C4-2B (cell line): ENCODE data around the gene MPP7.

ENCODE experiments used
- H3K27ac ChIP-seq: fragments of 450-650 bp; 2 replicates; pipeline ENCODE4 v1.5.1; 2017
- ZFX ChIP-seq: fragments of 450-650 bp; IDR thresholded peaks from 2 replicates; pipeline ENCODE4 v1.6.1; 2017
- TF ChIP-seq, protein P1 (sequence below): fragments of 450-650 bp; conservative IDR thresholded peaks from 2 replicates; pipeline ENCODE4 v1.5.1; 2017; ENCODE audit warnings: mild to moderate bottlenecking

MPP7 gene

DNA sequence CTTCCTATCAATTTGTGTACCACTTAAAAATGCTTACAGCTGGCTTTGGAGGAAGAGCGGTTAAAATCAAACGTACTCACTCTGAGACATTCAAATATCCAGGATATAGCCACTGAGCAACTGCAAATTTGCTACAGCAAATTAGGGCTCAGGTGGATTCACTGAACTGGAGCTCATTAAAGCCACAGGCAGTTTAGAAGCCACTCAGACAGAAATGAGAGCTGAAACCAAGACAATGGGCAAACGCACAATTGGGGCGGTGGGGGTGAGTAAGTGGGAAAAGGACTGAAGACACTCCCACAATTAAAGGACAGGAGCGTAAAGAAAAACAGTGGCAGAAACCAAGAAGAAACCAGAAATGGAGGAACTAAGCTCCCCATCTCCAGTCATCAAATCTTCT is 20.5 kb downstream of the MPP7 start:
- H3K27ac ChIP-seq, result no peak overlapping the region
- TF ChIP-seq, protein P1, sequence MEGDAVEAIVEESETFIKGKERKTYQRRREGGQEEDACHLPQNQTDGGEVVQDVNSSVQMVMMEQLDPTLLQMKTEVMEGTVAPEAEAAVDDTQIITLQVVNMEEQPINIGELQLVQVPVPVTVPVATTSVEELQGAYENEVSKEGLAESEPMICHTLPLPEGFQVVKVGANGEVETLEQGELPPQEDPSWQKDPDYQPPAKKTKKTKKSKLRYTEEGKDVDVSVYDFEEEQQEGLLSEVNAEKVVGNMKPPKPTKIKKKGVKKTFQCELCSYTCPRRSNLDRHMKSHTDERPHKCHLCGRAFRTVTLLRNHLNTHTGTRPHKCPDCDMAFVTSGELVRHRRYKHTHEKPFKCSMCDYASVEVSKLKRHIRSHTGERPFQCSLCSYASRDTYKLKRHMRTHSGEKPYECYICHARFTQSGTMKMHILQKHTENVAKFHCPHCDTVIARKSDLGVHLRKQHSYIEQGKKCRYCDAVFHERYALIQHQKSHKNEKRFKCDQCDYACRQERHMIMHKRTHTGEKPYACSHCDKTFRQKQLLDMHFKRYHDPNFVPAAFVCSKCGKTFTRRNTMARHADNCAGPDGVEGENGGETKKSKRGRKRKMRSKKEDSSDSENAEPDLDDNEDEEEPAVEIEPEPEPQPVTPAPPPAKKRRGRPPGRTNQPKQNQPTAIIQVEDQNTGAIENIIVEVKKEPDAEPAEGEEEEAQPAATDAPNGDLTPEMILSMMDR, result no peak
- no peak for TF ChIP-seq ZFX

DNA sequence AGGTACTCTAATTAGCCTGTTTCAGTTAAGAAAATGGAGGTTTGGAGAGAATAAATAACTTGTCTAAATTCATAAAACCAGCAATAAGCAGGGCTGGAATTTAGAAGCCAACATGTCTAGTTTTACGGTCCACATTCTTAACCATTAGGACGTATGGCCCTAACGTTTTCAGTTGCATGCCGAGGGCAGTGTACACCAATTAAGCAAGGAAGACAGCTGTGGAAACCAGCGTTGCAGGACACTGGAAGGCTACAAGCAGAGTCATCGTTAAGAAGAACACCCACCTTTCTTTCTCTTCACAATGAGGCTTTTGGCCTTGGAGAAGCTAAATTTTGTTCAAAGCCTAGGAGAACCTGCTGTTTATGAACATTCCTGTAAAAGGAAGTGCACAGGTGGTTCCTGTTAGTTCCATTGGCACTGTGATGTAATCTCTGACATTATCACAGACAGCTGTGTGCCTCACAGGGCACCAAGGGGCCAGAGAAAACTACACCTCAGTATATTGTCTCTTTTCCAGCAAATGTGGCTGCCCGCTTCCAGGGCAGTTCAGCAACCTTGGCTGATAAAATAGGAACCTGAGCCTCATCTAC is 21.0 kb downstream of the MPP7 start:
- H3K27ac ChIP-seq, result no peak overlapping the region
- no peak for TF ChIP-seq ZFX
- TF ChIP-seq, protein P1, result no peak

DNA sequence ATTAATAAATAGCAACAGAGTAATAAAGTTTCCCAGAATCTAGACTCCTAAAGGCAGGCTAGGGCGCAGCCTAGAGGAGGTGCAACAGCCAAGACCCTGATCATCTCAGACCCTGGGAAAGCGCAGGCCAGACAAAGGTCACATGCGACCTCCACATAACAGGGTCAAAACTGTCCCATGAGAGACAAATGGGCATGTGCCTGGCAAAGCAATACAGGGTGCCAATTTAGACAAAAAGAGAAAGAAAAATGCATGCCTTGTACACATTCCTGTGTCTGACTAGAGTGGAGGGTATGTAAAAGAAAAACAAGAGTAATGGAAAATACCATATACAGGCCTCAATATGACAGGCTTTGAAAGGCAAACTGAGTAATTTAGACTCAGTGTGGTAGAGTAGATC is 22.2 kb downstream of the MPP7 start:
- TF ChIP-seq, protein P1, result no peak
- no peak overlapping the region for H3K27ac ChIP-seq

DNA sequence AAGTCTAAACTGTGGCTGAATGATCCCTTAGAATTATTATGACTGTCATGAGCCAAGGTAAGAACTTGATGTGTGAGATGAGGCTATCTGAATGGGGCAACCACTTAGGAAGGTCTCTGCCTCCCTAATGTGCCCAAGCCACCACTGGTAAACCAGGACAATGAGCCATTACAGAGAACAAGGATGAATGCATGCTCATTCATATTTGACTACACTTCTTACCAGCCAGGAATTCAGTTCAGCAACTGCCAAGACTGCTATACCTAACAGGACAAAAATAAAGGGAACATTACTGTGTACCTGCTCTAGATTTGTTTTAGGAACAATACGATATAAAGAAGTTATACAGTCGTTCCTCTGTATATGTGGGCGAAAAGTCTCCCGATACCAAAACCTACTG is 23.0 kb downstream of the MPP7 start:
- no peak overlapping the region for H3K27ac ChIP-seq
- TF ChIP-seq ZFX, result no peak
- TF ChIP-seq, protein P1, result no peak

DNA sequence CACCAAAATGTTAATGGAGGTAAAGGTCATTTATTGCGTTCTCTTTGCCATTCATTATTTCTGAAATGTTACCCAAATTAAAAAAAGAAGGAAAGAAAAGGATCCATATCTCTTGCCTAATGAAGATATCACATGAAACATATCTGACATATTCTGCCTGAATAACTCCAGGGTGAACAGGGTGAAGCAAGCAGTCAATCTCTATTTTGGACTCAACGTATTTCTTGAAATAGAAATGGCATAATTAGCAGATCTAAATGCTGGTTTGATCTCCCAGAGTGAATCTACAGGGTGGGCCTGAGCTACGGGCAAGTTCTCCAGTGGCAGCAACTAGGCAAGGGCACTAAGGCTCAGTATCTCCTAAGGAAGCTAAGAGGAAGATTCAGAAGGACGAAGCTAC is 24.0 kb downstream of the MPP7 start:
- TF ChIP-seq, protein P1, result no peak
- TF ChIP-seq ZFX, result no peak

DNA sequence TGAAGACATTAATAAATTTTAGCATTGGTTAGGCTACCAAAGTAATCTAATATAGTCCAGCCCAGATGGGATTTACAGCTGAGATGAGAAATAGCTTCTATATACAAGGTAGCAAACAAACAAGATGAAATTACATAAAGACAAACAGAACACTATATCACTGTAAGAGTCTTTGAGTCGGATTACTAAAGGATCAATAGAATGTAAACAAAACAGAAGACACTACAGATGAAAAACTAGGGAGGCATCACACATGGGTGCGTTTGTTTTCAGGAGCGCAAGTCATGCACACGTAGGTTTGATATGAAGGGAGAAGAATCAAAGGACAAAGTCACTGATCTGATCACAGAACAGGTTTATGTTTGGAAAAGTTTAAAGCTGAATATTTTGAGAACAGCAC is 26.5 kb downstream of the MPP7 start:
- no peak overlapping the region for H3K27ac ChIP-seq
- TF ChIP-seq ZFX, result no peak

More for the DNA sequence above, 24.0 kb downstream of the MPP7 start:
- H3K27ac ChIP-seq, result no peak overlapping the region

DNA sequence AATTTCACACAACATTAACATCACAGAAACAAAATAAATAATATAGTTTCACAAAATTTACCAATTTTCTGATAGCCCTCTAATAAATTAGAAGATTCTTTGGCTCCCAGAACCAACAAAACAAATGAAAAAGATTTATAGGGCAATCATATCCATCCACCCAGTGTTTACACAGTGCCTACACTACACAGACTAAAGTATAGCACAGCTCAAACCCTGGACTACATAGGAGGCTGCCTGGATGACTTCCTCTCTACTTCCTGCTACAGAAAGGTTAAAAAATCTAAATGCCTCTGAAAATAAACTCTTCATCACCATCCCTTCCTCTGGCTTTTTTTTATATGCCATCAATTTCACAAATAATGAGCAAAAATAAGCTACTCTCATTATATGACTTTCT is 28.4 kb downstream of the MPP7 start:
- TF ChIP-seq ZFX, result no peak
- TF ChIP-seq, protein P1, result no peak
- no peak overlapping the region for H3K27ac ChIP-seq

DNA sequence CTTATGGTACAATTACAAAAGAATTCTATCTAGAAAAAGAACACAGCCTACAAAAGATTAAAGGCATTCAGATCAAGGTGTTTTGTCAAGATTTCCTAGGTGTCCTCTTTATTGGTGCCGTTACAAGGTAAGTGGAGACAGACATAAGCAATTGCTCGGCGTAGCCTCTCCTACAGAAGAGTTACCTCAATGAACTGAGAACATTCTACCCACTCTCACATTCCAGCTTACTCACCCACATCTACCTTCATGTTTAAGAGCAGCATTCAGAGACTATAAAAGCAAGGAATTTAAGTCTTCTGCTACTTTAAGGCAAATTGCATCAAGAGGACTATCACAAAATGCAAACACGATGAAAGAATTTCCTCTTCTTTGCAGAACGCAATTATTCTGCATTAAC is 29.5 kb downstream of the MPP7 start:
- H3K27ac ChIP-seq, result no peak overlapping the region
- TF ChIP-seq ZFX, result no peak
- TF ChIP-seq, protein P1, result no peak
